ENCODE results near the gene GGCX. TPM values are rescaled to one million over a fixed set of nuclear protein-coding genes. Genes with fewer than 3 reads are reported as not detected.
"Not testable (repeated sequence)": the region's sequence is repeated elsewhere in the genome, so short reads cannot be mapped to it uniquely, and the experiment has no call there.

The GGCX gene
- total RNA-seq, 1 experiment from 2014 or later: 35.0 TPM

- not testable (repeated sequence) for DNase-seq (ENCODE audit: extremely low read depth, low read depth)
Measured at GRCh38 chr2:85544915-85545779, 16.1 kb downstream of the GGCX start.

- not testable (repeated sequence) for DNase-seq (ENCODE audit: extremely low read depth, low read depth)
Measured at GRCh38 chr2:85544254-85544691, 17.0 kb downstream of the GGCX start.

GRCh38 chr2:85542777-85543176, 18.5 kb downstream of the GGCX start:
- no peak for DNase-seq (ENCODE audit: extremely low read depth, low read depth)

- no peak for DNase-seq (ENCODE audit: extremely low read depth, low read depth)
Measured at GRCh38 chr2:85541753-85542457, 19.4 kb downstream of the GGCX start.

- DNase-seq (ENCODE audit: extremely low read depth, low read depth): no peak
Measured at GRCh38 chr2:85541262-85541661, 20.0 kb downstream of the GGCX start.

- DNase-seq (ENCODE audit: extremely low read depth, low read depth): no peak
Measured at GRCh38 chr2:85540133-85540648, 21.1 kb downstream of the GGCX start.

GRCh38 chr2:85539361-85540132, 21.7 kb downstream of the GGCX start:
- DNase-seq (ENCODE audit: extremely low read depth, low read depth): peak; percentile 56

GRCh38 chr2:85538507-85539360, 22.6 kb downstream of the GGCX start, which contains the start of gene MAT2A:
MAT2A (plus strand) TSS chr2:85539168; CDS start chr2:85539288, 120 bp downstream.
- peak; percentile 91 for DNase-seq (ENCODE audit: extremely low read depth, low read depth)

- no peak for DNase-seq (ENCODE audit: extremely low read depth, low read depth)
Measured at GRCh38 chr2:85537600-85538506, 23.4 kb downstream of the GGCX start.

- no peak for DNase-seq (ENCODE audit: extremely low read depth, low read depth)
Measured at GRCh38 chr2:85536479-85536878, 24.8 kb downstream of the GGCX start.

GRCh38 chr2:85534881-85535280, 26.4 kb downstream of the GGCX start:
- no peak for DNase-seq (ENCODE audit: extremely low read depth, low read depth)

- DNase-seq (ENCODE audit: extremely low read depth, low read depth): no peak
Measured at GRCh38 chr2:85534099-85534498, 27.2 kb downstream of the GGCX start.

GRCh38 chr2:85531589-85531988, 29.7 kb downstream of the GGCX start:
- DNase-seq (ENCODE audit: extremely low read depth, low read depth): no peak

- DNase-seq (ENCODE audit: extremely low read depth, low read depth): no peak
Measured at GRCh38 chr2:85529809-85530208, 31.5 kb downstream of the GGCX start.

- no peak for DNase-seq (ENCODE audit: extremely low read depth, low read depth)
Measured at GRCh38 chr2:85528355-85528754, 32.9 kb downstream of the GGCX start.

GRCh38 chr2:85527787-85528186, 33.5 kb downstream of the GGCX start:
- no peak for DNase-seq (ENCODE audit: extremely low read depth, low read depth)

GRCh38 chr2:85525567-85525966, 35.7 kb downstream of the GGCX start:
- no peak for DNase-seq (ENCODE audit: extremely low read depth, low read depth)

- DNase-seq (ENCODE audit: extremely low read depth, low read depth): no peak
Measured at GRCh38 chr2:85525029-85525428, 36.3 kb downstream of the GGCX start.

Measured in NCI-H460 (cell line).